HTERT RPE-1 (cell line): Measurements from ENCODE around the gene PDIA6.

ENCODE experiments used
- in situ Hi-C: fragments of 300-500 bp; cut with MboI; formaldehyde crosslinking; loops from 4 replicates; pipeline ENCODE4 v1.14.3; 2020; ENCODE audit warnings: low sequenced_read_pairs

Gene PDIA6

GRCh38 chr2:10812362-10813162, at the start of gene PDIA6:
PDIA6 (minus strand) TSS chr2:10812785; CDS start chr2:10812696, 89 bp downstream.
- in situ Hi-C loops: no loop called here

- in situ Hi-C loops: no loop called here
These were observed 49.7 kb upstream of the PDIA6 start for GRCh38 chr2:10862330-10862729.

- in situ Hi-C loops: no loop called here
These were observed 49.2 kb upstream of the PDIA6 start for GRCh38 chr2:10861765-10862164.

- in situ Hi-C loops: no loop called here
These were observed 48.3 kb upstream of the PDIA6 start for GRCh38 chr2:10860814-10861325.

- in situ Hi-C loops: no loop called here
These were observed 47.7 kb upstream of the PDIA6 start for GRCh38 chr2:10860081-10860813.

- in situ Hi-C loops: no loop called here
These were observed 46.7 kb upstream of the PDIA6 start for GRCh38 chr2:10859278-10859677.

- in situ Hi-C loops: no loop called here
These were observed 36.0 kb upstream of the PDIA6 start for GRCh38 chr2:10848541-10848940.

- in situ Hi-C loops: no loop called here
These were observed 34.4 kb upstream of the PDIA6 start for GRCh38 chr2:10847008-10847407.

GRCh38 chr2:10846110-10846861, 33.7 kb upstream of the PDIA6 start:
- in situ Hi-C loops: no loop called here

GRCh38 chr2:10845640-10846039, 33.1 kb upstream of the PDIA6 start:
- in situ Hi-C loops: no loop called here

- in situ Hi-C loops: no loop called here
These were observed 31.5 kb upstream of the PDIA6 start for GRCh38 chr2:10844097-10844496.

GRCh38 chr2:10842506-10842905, 29.9 kb upstream of the PDIA6 start:
- in situ Hi-C loops: no loop called here

- in situ Hi-C loops: no loop called here
These were observed 29.1 kb upstream of the PDIA6 start for GRCh38 chr2:10841547-10842219.

GRCh38 chr2:10839813-10840212, 27.2 kb upstream of the PDIA6 start:
- in situ Hi-C loops: no loop called here

GRCh38 chr2:10838734-10839133, 26.1 kb upstream of the PDIA6 start:
- in situ Hi-C loops: no loop called here

GRCh38 chr2:10837298-10838266, 25.0 kb upstream of the PDIA6 start:
- in situ Hi-C loops: no loop called here

GRCh38 chr2:10835052-10835970, 22.7 kb upstream of the PDIA6 start:
- in situ Hi-C loops: no loop called here

GRCh38 chr2:10834068-10834655, 21.6 kb upstream of the PDIA6 start:
- in situ Hi-C loops: no loop called here
